GM18951 (cell line): ENCODE data around the gene NRP1.

Experiments used
- POLR2A ChIP-seq: IDR thresholded peaks from 4 replicates; pipeline ENCODE4 v1.6.1; 2011; ENCODE audit warnings: mild to moderate bottlenecking; ENCODE audit not compliant: insufficient read length, insufficient read depth; ENCODE audit errors: extremely low read depth
- in situ Hi-C: fragments of 300-500 bp; cut with MboI; formaldehyde crosslinking; loops from one replicate; pipeline ENCODE4 v1.12.0; 2022; ENCODE audit warnings: low sequenced_read_pairs, mixed read lengths, inconsistent platforms; ENCODE audit not compliant: unreplicated experiment

The NRP1 gene

GRCh38 chr10:33129141-33129995, 205.1 kb downstream of the NRP1 start:
- in situ Hi-C loops, result no loop called here
- TF ChIP-seq POLR2A, result no peak

- in situ Hi-C loops, result no loop called here
- TF ChIP-seq POLR2A, result no peak
These were observed 206.8 kb downstream of the NRP1 start for GRCh38 chr10:33127622-33128021.
